Endodermal cell (in vitro differentiated cells): Measurements from ENCODE around the gene KCND2. TPM values are rescaled to one million over a fixed set of nuclear protein-coding genes. Genes with fewer than 3 reads are reported as not detected.

Experiments used
- DNase-seq: peaks from one replicate; pipeline ENCODE4 v3.0.0-alpha.2; 2017
- H3K27ac ChIP-seq: 2 replicates; pipeline ENCODE4 v1.5.1; 2013; ENCODE audit warnings: mild to moderate bottlenecking, low read depth, low read length, moderate library complexity
- H3K27me3 ChIP-seq: 2 replicates; pipeline ENCODE4 v1.6.1; 2013; ENCODE audit warnings: mild to moderate bottlenecking, low read length, moderate library complexity; ENCODE audit not compliant: insufficient read depth, control insufficient read depth, poor library complexity, severe bottlenecking
- H3K36me3 ChIP-seq: 2 replicates; pipeline ENCODE4 v1.7.0; 2013; ENCODE audit warnings: mild to moderate bottlenecking, low read length, moderate library complexity; ENCODE audit not compliant: control insufficient read depth, insufficient read depth
- H3K4me1 ChIP-seq: one replicate; pipeline ENCODE4 v1.7.0; 2013; ENCODE audit warnings: low read length; ENCODE audit not compliant: control insufficient read depth, insufficient read depth
- H3K4me3 ChIP-seq: 2 replicates; pipeline ENCODE4 v1.5.1; 2013; ENCODE audit warnings: mild to moderate bottlenecking, low read length, moderate library complexity
- H3K9ac ChIP-seq: 2 replicates; pipeline ENCODE4 v1.6.1; 2013; ENCODE audit warnings: mild to moderate bottlenecking, low read length, moderate library complexity; ENCODE audit not compliant: poor library complexity, severe bottlenecking; ENCODE audit errors: extremely low read depth
- H3K9me3 ChIP-seq: 2 replicates; pipeline ENCODE4 v1.6.1; 2013; ENCODE audit warnings: mild to moderate bottlenecking, low read length, moderate library complexity; ENCODE audit not compliant: control insufficient read depth
- H3K27ac Mint-ChIP-seq: 2 replicates; pipeline ENCODE4 v1.8.0; 2020; ENCODE audit warnings: mixed read lengths
- H3K27me3 Mint-ChIP-seq: 2 replicates; pipeline ENCODE4 v1.8.0; 2021; ENCODE audit warnings: mild to moderate bottlenecking, mixed read lengths; ENCODE audit not compliant: insufficient read depth
- H3K36me3 Mint-ChIP-seq: 2 replicates; pipeline ENCODE4 v1.8.0; 2020; ENCODE audit warnings: low read depth, mixed read lengths
- H3K4me1 Mint-ChIP-seq: 2 replicates; pipeline ENCODE4 v1.8.0; 2020; ENCODE audit warnings: mixed read lengths
- H3K4me3 Mint-ChIP-seq: 2 replicates; pipeline ENCODE4 v1.8.0; 2020; ENCODE audit warnings: mild to moderate bottlenecking, moderate library complexity, mixed read lengths
- H3K9me3 Mint-ChIP-seq: 2 replicates; pipeline ENCODE4 v1.8.0; 2020; ENCODE audit warnings: mild to moderate bottlenecking, mixed read lengths
- WGBS, 2 experiments: methylation state at CpG; one replicate each; pipeline versions ENCODE4 v1.1.5 to v1.1.7; 2013; ENCODE audit warnings: missing lambda C conversion rate in 2 of 2, mixed read lengths in 1 of 2; ENCODE audit not compliant: insufficient coverage in 1 of 2, insufficient read length in 1 of 2; 5-methylcytosine and 5-hydroxymethylcytosine counted together
- total RNA-seq, 2 donors: library from RNA; stranded (reverse); fragmentation: NEBNext Ultra II Directional in 1 of 2; extraction: Animal tissue kit (Norgen Biotek cat#: 25700) in 1 of 2; gene quantifications; 2 replicates in 1 of 2; 3 replicates in 1 of 2; pipeline ENCODE4 v1.2.1, GENCODE V29; 2021
- TF ChIP-seq, protein P1 (sequence below): fragments of 200-600 bp; sonication (generic); conservative IDR thresholded peaks from 2 replicates; pipeline ENCODE4 v1.5.0; 2021; ENCODE audit warnings: antibody characterized with exemption, mild to moderate bottlenecking

KCND2 gene
- total RNA-seq, 2 donors from 2014 or later = 0.71 to 4.6 TPM

- no peak overlapping the region for H3K9ac ChIP-seq
- DNase-seq = no peak
- no peaks in the 10 kb centered on the region for H3K27me3 ChIP-seq
- WGBS, 2 experiments = 73 to 75% methylated on average over 3 to 4 of the region's 4 CpGs
- H3K4me3 ChIP-seq = no peak overlapping the region
- H3K36me3 Mint-ChIP-seq = no peaks in the 10 kb centered on the region
- no peak overlapping the region for H3K27ac Mint-ChIP-seq
- TF ChIP-seq, protein P1, sequence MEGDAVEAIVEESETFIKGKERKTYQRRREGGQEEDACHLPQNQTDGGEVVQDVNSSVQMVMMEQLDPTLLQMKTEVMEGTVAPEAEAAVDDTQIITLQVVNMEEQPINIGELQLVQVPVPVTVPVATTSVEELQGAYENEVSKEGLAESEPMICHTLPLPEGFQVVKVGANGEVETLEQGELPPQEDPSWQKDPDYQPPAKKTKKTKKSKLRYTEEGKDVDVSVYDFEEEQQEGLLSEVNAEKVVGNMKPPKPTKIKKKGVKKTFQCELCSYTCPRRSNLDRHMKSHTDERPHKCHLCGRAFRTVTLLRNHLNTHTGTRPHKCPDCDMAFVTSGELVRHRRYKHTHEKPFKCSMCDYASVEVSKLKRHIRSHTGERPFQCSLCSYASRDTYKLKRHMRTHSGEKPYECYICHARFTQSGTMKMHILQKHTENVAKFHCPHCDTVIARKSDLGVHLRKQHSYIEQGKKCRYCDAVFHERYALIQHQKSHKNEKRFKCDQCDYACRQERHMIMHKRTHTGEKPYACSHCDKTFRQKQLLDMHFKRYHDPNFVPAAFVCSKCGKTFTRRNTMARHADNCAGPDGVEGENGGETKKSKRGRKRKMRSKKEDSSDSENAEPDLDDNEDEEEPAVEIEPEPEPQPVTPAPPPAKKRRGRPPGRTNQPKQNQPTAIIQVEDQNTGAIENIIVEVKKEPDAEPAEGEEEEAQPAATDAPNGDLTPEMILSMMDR = no peak
- peaks cover under 1% of the 10 kb centered on the region for H3K4me1 ChIP-seq
- H3K27ac ChIP-seq = no peak overlapping the region
- H3K9me3 Mint-ChIP-seq = no peaks in the 10 kb centered on the region
- H3K4me3 Mint-ChIP-seq = no peak overlapping the region
- H3K9me3 ChIP-seq = no peaks in the 10 kb centered on the region
- H3K27me3 Mint-ChIP-seq = no peaks in the 10 kb centered on the region
- H3K36me3 ChIP-seq = no peaks in the 10 kb centered on the region
- peaks cover 13% of the 10 kb centered on the region for H3K4me1 Mint-ChIP-seq
Measured at GRCh38 chr7:120402079-120402767, 129.2 kb downstream of the KCND2 start.

- Histone ChIP-seq H3K9me3 (no peaks in the 10 kb centered on the region), H3K27ac (no peak overlapping the region), H3K4me1 (no peaks in the 10 kb centered on the region), H3K36me3 (no peaks in the 10 kb centered on the region), H3K4me3 (no peak overlapping the region), H3K9ac (no peak overlapping the region), H3K27me3 (no peaks in the 10 kb centered on the region)
- Mint-ChIP-seq H3K27me3 (no peaks in the 10 kb centered on the region), H3K27ac (no peak overlapping the region), H3K9me3 (no peaks in the 10 kb centered on the region), H3K36me3 (no peaks in the 10 kb centered on the region), H3K4me3 (no peak overlapping the region), H3K4me1 (peaks cover 12% of the 10 kb centered on the region)
- DNase-seq = no peak
- TF ChIP-seq, protein P1 = no peak
- WGBS, 2 experiments = 47 to 56% methylated on average over 1 of the region's 1 CpG
Measured at GRCh38 chr7:120402801-120403200, 129.8 kb downstream of the KCND2 start.

DNA sequence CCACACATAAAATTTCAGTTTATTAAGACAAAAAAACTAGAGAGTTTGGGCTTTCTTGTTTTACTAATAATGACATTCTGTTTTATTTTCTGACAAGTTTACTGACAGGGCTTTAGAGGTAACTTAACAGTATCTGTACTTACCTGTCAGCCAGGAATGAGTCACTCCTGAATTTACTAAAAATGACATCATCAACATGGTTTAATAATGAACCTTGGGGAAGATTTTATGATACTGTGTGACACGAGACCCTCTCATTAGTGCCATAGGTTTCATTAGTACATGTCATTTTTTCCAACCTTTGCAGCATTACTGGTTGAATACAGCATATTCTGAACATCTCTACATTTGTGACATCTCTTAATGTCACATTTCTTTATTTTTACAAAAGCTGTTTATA lies 131.1 kb downstream of the KCND2 start:
- Histone ChIP-seq H3K27me3 (no peaks in the 10 kb centered on the region), H3K27ac (no peak overlapping the region), H3K36me3 (no peaks in the 10 kb centered on the region), H3K9me3 (no peaks in the 10 kb centered on the region), H3K9ac (no peak overlapping the region), H3K4me1 (no peaks in the 10 kb centered on the region), H3K4me3 (no peak overlapping the region)
- WGBS, 2 experiments = 95% methylated on average over 1 of the region's 1 CpG; no CpG with 5 or more reads in 1 of the 2 experiments
- no peak overlapping the region for H3K27ac Mint-ChIP-seq
- no peaks in the 10 kb centered on the region for H3K9me3 Mint-ChIP-seq
- no peak for DNase-seq
- H3K36me3 Mint-ChIP-seq = no peaks in the 10 kb centered on the region
- TF ChIP-seq, protein P1 = no peak
- no peaks in the 10 kb centered on the region for H3K27me3 Mint-ChIP-seq
- H3K4me1 Mint-ChIP-seq = peaks cover 4% of the 10 kb centered on the region
- H3K4me3 Mint-ChIP-seq = no peak overlapping the region
